Stomach (tissue), 9 donors: ENCODE results near the gene OR2B2. TPM values are rescaled to one million over a fixed set of nuclear protein-coding genes. Genes with fewer than 3 reads are reported as not detected.
"Not testable (repeated sequence)": the region's sequence is repeated elsewhere in the genome, so short reads cannot be mapped to it uniquely, and the experiment has no call there.

Experiments used
- DNase-seq, 2 donors: peaks; one replicate each; pipeline versions ENCODE4 v3.0.0 to v3.0.0-alpha.2; 2013 to 2019
- H3K27ac ChIP-seq, 5 donors: fragments of 200-600 bp in 4 of 5; sonication (generic) in 4 of 5; one replicate each; pipeline ENCODE4 v1.5.1; 2013 to 2019; ENCODE audit warnings: mild to moderate bottlenecking in 1 of 5, moderate library complexity in 1 of 5
- H3K27me3 ChIP-seq, 3 donors: fragments of 200-600 bp; sonication (generic); one replicate each; pipeline ENCODE4 v1.5.1; 2017 to 2019; ENCODE audit warnings: mixed run types in 1 of 3
- H3K36me3 ChIP-seq, 4 donors: fragments of 200-600 bp; sonication (generic); 1 replicate in 3 of 4; 2 replicates in 1 of 4; pipeline ENCODE4 v1.5.1; 2016 to 2019
- H3K4me1 ChIP-seq, 4 donors: fragments of 200-600 bp; sonication (generic); one replicate each; pipeline ENCODE4 v1.5.1; 2016 to 2019
- H3K4me3 ChIP-seq, 4 donors: fragments of 200-600 bp; sonication (generic) in 3 of 4; one replicate each; pipeline ENCODE4 v1.5.1; 2016 to 2019; ENCODE audit warnings: mild to moderate bottlenecking in 1 of 4
- H3K9me3 ChIP-seq, 4 donors: fragments of 200-600 bp; sonication (generic); one replicate each; pipeline ENCODE4 v1.5.1; 2016 to 2019
- EP300 ChIP-seq: sonication (generic); formaldehyde crosslinking; IDR thresholded peaks from one replicate; pipeline ENCODE4 v1.6.1; 2017; ENCODE audit warnings: antibody characterized with exemption
- POLR2A ChIP-seq, 4 donors: fragments of 450-650 bp; IDR thresholded peaks; one replicate each; pipeline ENCODE4 v1.6.1; 2016; ENCODE audit warnings: antibody characterized with exemption in 4 of 4, control low read depth in 2 of 4, mild to moderate bottlenecking in 1 of 4, moderate library complexity in 1 of 4
- POLR2AphosphoS5 ChIP-seq, 3 donors: sonication (generic); formaldehyde crosslinking; IDR thresholded peaks; one replicate each; pipeline ENCODE4 v1.6.1; 2016; ENCODE audit warnings: antibody characterized with exemption in 3 of 3
- WGBS, 5 donors: extraction: QIAGEN DNeasy Blood & Tissue Kit in 3 of 5; methylation state at CpG; one replicate each; pipeline versions ENCODE4 v1.1.5 to v1.1.7; 2013 to 2018; 5-methylcytosine and 5-hydroxymethylcytosine counted together
- intact Hi-C: fragments of 100-400 bp; cut with DNase I; formaldehyde crosslinking; loops from one replicate; pipeline ENCODE4 v1.15.1; 2023; ENCODE audit warnings: low total_unique reads
- polyA plus RNA-seq, 3 donors: library from polyadenylated mRNA; stranded (reverse); fragments of 200-250 nt; gene quantifications; one replicate each; pipeline ENCODE4 v1.2.3, GENCODE V29; 2013
- total RNA-seq, 5 donors: library from RNA; depleted of rRNA; stranded (reverse); fragments of >200 nt; gene quantifications; one replicate each; pipeline versions ENCODE4 v1.1.0 to v1.2.3, GENCODE V29; 2014 to 2016
- TF ChIP-seq, protein P1 (sequence below), 7 experiments: fragments of 450-650 bp in 4 of 7; fragments of 200-600 bp in 3 of 7; sonication (generic) in 3 of 7; IDR thresholded peaks; one replicate each; pipeline ENCODE4 v1.5.1; 2016 to 2019; ENCODE audit warnings: antibody characterized with exemption in 7 of 7, control low read depth in 2 of 7, mild to moderate bottlenecking in 1 of 7
- donor health status: healthy with polysubstance abuse.
- donor health status: Bipolar disorder and iron deficiency.
- donor health status: healthy.

Gene OR2B2
- total and polyA plus RNA-seq, 8 donors: not detected

GRCh38 chr6:27948237-27948636 is 36.0 kb upstream of the OR2B2 start:
- peaks cover 0 to 9% (median 0%) of the 10 kb centered on the region in 3 donors for H3K27me3 ChIP-seq
- no peaks in the 10 kb centered on the region for H3K9me3 ChIP-seq
- WGBS, 5 donors: 77 to 83% (median 81%) methylated on average over 1 of the region's 1 CpG
- H3K36me3 ChIP-seq: no peaks in the 10 kb centered on the region
- H3K27ac ChIP-seq: no peak overlapping the region
- no peaks in the 10 kb centered on the region for H3K4me1 ChIP-seq
- TF ChIP-seq EP300 (no peak), POLR2A (IDR thresholded peaks at IDR 0.05) (no peak), POLR2AphosphoS5 (IDR thresholded peaks at IDR 0.05) (no peak)
- TF ChIP-seq, protein P1, sequence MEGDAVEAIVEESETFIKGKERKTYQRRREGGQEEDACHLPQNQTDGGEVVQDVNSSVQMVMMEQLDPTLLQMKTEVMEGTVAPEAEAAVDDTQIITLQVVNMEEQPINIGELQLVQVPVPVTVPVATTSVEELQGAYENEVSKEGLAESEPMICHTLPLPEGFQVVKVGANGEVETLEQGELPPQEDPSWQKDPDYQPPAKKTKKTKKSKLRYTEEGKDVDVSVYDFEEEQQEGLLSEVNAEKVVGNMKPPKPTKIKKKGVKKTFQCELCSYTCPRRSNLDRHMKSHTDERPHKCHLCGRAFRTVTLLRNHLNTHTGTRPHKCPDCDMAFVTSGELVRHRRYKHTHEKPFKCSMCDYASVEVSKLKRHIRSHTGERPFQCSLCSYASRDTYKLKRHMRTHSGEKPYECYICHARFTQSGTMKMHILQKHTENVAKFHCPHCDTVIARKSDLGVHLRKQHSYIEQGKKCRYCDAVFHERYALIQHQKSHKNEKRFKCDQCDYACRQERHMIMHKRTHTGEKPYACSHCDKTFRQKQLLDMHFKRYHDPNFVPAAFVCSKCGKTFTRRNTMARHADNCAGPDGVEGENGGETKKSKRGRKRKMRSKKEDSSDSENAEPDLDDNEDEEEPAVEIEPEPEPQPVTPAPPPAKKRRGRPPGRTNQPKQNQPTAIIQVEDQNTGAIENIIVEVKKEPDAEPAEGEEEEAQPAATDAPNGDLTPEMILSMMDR (IDR thresholded peaks at IDR 0.05): no peak
- no peak overlapping the region for H3K4me3 ChIP-seq
- intact Hi-C loops: no loop called here
- DNase-seq: no peak

- intact Hi-C loops, H3K27me3 ChIP-seq, H3K36me3 ChIP-seq, DNase-seq, H3K9me3 ChIP-seq, H3K4me1 ChIP-seq, H3K27ac ChIP-seq, H3K4me3 ChIP-seq: not testable (repeated sequence)
- WGBS, 5 donors: 17 to 65% (median 30%) methylated on average over 5 to 6 of the region's 6 CpGs
Observed at GRCh38 chr6:27943072-27943471, 30.9 kb upstream of the OR2B2 start.

- 76 to 82% (median 77%) methylated on average over 1 of the region's 1 CpG for WGBS, 5 donors
- H3K9me3 ChIP-seq: no peaks in the 10 kb centered on the region
- no peaks in the 10 kb centered on the region for H3K36me3 ChIP-seq
- TF ChIP-seq, protein P1 (IDR thresholded peaks at IDR 0.05): no peak
- TF ChIP-seq EP300 (no peak), POLR2A (IDR thresholded peaks at IDR 0.05) (no peak), POLR2AphosphoS5 (IDR thresholded peaks at IDR 0.05) (no peak)
- no peak overlapping the region for H3K4me3 ChIP-seq
- H3K27me3 ChIP-seq: peaks cover 0 to 18% (median 0%) of the 10 kb centered on the region in 3 donors
- H3K27ac ChIP-seq: no peak overlapping the region
- H3K4me1 ChIP-seq: no peaks in the 10 kb centered on the region
- no peak for DNase-seq
- intact Hi-C loops: no loop called here
Observed at GRCh38 chr6:27940766-27941165, 28.6 kb upstream of the OR2B2 start.

DNA sequence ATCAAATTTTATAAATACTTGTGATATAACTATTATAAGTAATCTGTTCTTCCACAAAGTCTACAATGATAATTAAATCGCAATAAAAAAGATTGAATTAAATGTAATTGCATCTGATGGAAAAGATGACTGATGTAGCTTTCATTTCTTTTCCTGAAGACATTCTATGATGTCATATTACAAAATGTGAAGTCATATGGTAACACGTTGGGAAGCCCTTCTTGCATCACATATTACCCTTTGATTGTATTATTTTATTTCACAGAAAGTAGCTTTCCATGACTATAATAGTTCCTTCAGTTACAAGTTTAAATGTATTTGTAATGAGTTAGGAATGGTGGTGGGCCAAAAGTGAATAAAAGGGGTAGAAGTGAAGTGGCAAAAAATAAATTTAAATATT is 19.0 kb upstream of the OR2B2 start:
- WGBS, 5 donors: 80 to 88% (median 84%) methylated on average over 2 of the region's 2 CpGs
- peaks cover 0 to 4% (median 0%) of the 10 kb centered on the region in 4 donors for H3K9me3 ChIP-seq
- DNase-seq: no peak
- H3K4me1 ChIP-seq: no peaks in the 10 kb centered on the region
- no peak overlapping the region for H3K4me3 ChIP-seq
- no peaks in the 10 kb centered on the region for H3K36me3 ChIP-seq
- peaks cover 0 to 6% (median 0%) of the 10 kb centered on the region in 3 donors for H3K27me3 ChIP-seq
- no peak for TF ChIP-seq EP300
- TF ChIP-seq, protein P1 (IDR thresholded peaks at IDR 0.05): no peak
- no peak for TF ChIP-seq POLR2A (IDR thresholded peaks at IDR 0.05)
- no peak for TF ChIP-seq POLR2AphosphoS5 (IDR thresholded peaks at IDR 0.05)
- no peak overlapping the region for H3K27ac ChIP-seq
- intact Hi-C loops: no loop called here

- H3K9me3 ChIP-seq, H3K4me3 ChIP-seq, H3K36me3 ChIP-seq, DNase-seq, H3K27ac ChIP-seq, intact Hi-C loops, H3K27me3 ChIP-seq, H3K4me1 ChIP-seq: not testable (repeated sequence)
- 74 to 84% (median 82%) methylated on average over 5 of the region's 5 CpGs for WGBS, 5 donors
Observed at GRCh38 chr6:27929930-27930329, 17.7 kb upstream of the OR2B2 start.

- WGBS, 5 donors: 93 to 100% (median 95%) methylated on average over 2 of the region's 2 CpGs
- H3K4me3 ChIP-seq, H3K4me1 ChIP-seq, intact Hi-C loops, H3K27me3 ChIP-seq, H3K36me3 ChIP-seq, H3K9me3 ChIP-seq, H3K27ac ChIP-seq, DNase-seq: not testable (repeated sequence)
Observed at GRCh38 chr6:27928041-27928440, 15.8 kb upstream of the OR2B2 start.
